Nephron (organoid): Measurements from ENCODE around the gene HHLA2.

Source experiments
- H3K27ac Mint-ChIP-seq, 3 experiments: 2 replicates each; pipeline ENCODE4 v1.8.0; 2020; ENCODE audit warnings: mixed read lengths in 3 of 3, mild to moderate bottlenecking in 2 of 3, moderate library complexity in 1 of 3
- H3K27me3 Mint-ChIP-seq: 2 replicates; pipeline ENCODE4 v1.8.0; 2021; ENCODE audit warnings: low read depth, mild to moderate bottlenecking, moderate library complexity, mixed read lengths
- H3K36me3 Mint-ChIP-seq: 2 replicates; pipeline ENCODE4 v1.8.0; 2020; ENCODE audit warnings: low read depth, mixed read lengths
- H3K4me1 Mint-ChIP-seq: 2 replicates; pipeline ENCODE4 v1.8.0; 2020; ENCODE audit warnings: mixed read lengths
- H3K4me3 Mint-ChIP-seq, 3 experiments: 2 replicates each; pipeline ENCODE4 v1.8.0; 2020; ENCODE audit warnings: mild to moderate bottlenecking in 3 of 3, mixed read lengths in 3 of 3, moderate library complexity in 2 of 3
- H3K9me3 Mint-ChIP-seq: 2 replicates; pipeline ENCODE4 v1.8.0; 2020; ENCODE audit warnings: mixed read lengths
- CTCF ChIP-seq, 3 experiments: fragments of 200-600 bp; sonication (generic); IDR thresholded peaks; one replicate each; pipeline ENCODE4 v1.5.0; 2021; ENCODE audit warnings: antibody characterized with exemption in 3 of 3; ENCODE audit not compliant: unreplicated experiment in 3 of 3

The HHLA2 gene

GRCh38 chr3:108394016-108394415 lies 97.7 kb downstream of the HHLA2 start:
- Mint-ChIP-seq H3K4me3 (no peak overlapping the region), H3K9me3 (no peaks in the 10 kb centered on the region), H3K4me1 (peaks cover 8% of the 10 kb centered on the region), H3K27ac (no peak overlapping the region), H3K27me3 (peaks cover 4% of the 10 kb centered on the region), H3K36me3 (no peaks in the 10 kb centered on the region)
- no peak for TF ChIP-seq CTCF (IDR thresholded peaks at IDR 0.05; ENCODE audit: unreplicated experiment in 3 of 3)

GRCh38 chr3:108394563-108394962 lies 98.2 kb downstream of the HHLA2 start:
- no peak overlapping the region for H3K4me3 Mint-ChIP-seq
- no peak overlapping the region for H3K27ac Mint-ChIP-seq
- H3K36me3 Mint-ChIP-seq = no peaks in the 10 kb centered on the region
- peaks cover 8% of the 10 kb centered on the region for H3K4me1 Mint-ChIP-seq
- peaks cover under 1% of the 10 kb centered on the region for H3K9me3 Mint-ChIP-seq
- H3K27me3 Mint-ChIP-seq = peaks cover 4% of the 10 kb centered on the region
- TF ChIP-seq CTCF (IDR thresholded peaks at IDR 0.05; ENCODE audit: unreplicated experiment in 3 of 3) = no peak

- Mint-ChIP-seq H3K4me1 (peaks cover 8% of the 10 kb centered on the region), H3K9me3 (peaks cover 2% of the 10 kb centered on the region), H3K36me3 (no peaks in the 10 kb centered on the region), H3K4me3 (no peak overlapping the region), H3K27me3 (peaks cover 4% of the 10 kb centered on the region), H3K27ac (no peak overlapping the region)
- no peak for TF ChIP-seq CTCF (IDR thresholded peaks at IDR 0.05; ENCODE audit: unreplicated experiment in 3 of 3)
Measured at GRCh38 chr3:108396336-108396735, 100.0 kb downstream of the HHLA2 start.

GRCh38 chr3:108398510-108398909 lies 102.2 kb downstream of the HHLA2 start:
- no peak for TF ChIP-seq CTCF (IDR thresholded peaks at IDR 0.05; ENCODE audit: unreplicated experiment in 3 of 3)
- peaks cover 2% of the 10 kb centered on the region for H3K9me3 Mint-ChIP-seq
- no peak overlapping the region for H3K27ac Mint-ChIP-seq
- no peak overlapping the region for H3K4me3 Mint-ChIP-seq
- peaks cover 6% of the 10 kb centered on the region for H3K4me1 Mint-ChIP-seq
- no peaks in the 10 kb centered on the region for H3K36me3 Mint-ChIP-seq
- H3K27me3 Mint-ChIP-seq = no peaks in the 10 kb centered on the region

GRCh38 chr3:108401836-108402235 lies 105.5 kb downstream of the HHLA2 start:
- Mint-ChIP-seq H3K4me3 (no peak overlapping the region), H3K27me3 (no peaks in the 10 kb centered on the region), H3K4me1 (peaks cover 24% of the 10 kb centered on the region), H3K27ac (no peak overlapping the region), H3K36me3 (no peaks in the 10 kb centered on the region), H3K9me3 (peaks cover 2% of the 10 kb centered on the region)
- TF ChIP-seq CTCF (IDR thresholded peaks at IDR 0.05; ENCODE audit: unreplicated experiment in 3 of 3) = no peak

GRCh38 chr3:108403198-108403597 lies 106.8 kb downstream of the HHLA2 start:
- Mint-ChIP-seq H3K36me3 (no peaks in the 10 kb centered on the region), H3K27me3 (no peaks in the 10 kb centered on the region), H3K4me1 (peaks cover 24% of the 10 kb centered on the region), H3K9me3 (peaks cover 2% of the 10 kb centered on the region), H3K4me3 (no peak overlapping the region), H3K27ac (no peak overlapping the region)
- no peak for TF ChIP-seq CTCF (IDR thresholded peaks at IDR 0.05; ENCODE audit: unreplicated experiment in 3 of 3)
